Upper lobe of right lung (tissue), 1 donor: ENCODE results near the gene FYTTD1. TPM values are rescaled to one million over a fixed set of nuclear protein-coding genes. Genes with fewer than 3 reads are reported as not detected.
A peak's percentile ranks its signal among the peaks of the same experiment; 100 is the strongest.
"Not testable (repeated sequence)": the region's sequence is repeated elsewhere in the genome, so short reads cannot be mapped to it uniquely, and the experiment has no call there.

Experiments used
- ATAC-seq: fragments of 200-7000 bp; cut with Tn5 transposase; one replicate; pipeline ENCODE4 v1.9.1; 2020; ENCODE audit warnings: mild to moderate bottlenecking, moderate library complexity
- DNase-seq: peaks from one replicate; pipeline ENCODE4 v3.0.0-alpha.2; 2020
- H3K27ac ChIP-seq: fragments of 200-600 bp; one replicate; pipeline ENCODE4 v1.8.0; 2022
- H3K27me3 ChIP-seq: fragments of 200-600 bp; one replicate; pipeline ENCODE4 v1.8.0; 2022; ENCODE audit warnings: mild to moderate bottlenecking
- H3K36me3 ChIP-seq: fragments of 200-600 bp; one replicate; pipeline ENCODE4 v1.8.0; 2022
- H3K4me1 ChIP-seq: fragments of 200-600 bp; one replicate; pipeline ENCODE4 v1.8.0; 2022
- H3K4me3 ChIP-seq: fragments of 200-600 bp; one replicate; pipeline ENCODE4 v1.8.0; 2022; ENCODE audit warnings: mild to moderate bottlenecking
- H3K9me3 ChIP-seq: fragments of 200-600 bp; one replicate; pipeline ENCODE4 v1.8.0; 2022
- CTCF ChIP-seq: fragments of 200-600 bp; IDR thresholded peaks from one replicate; pipeline ENCODE4 v1.8.0; 2022; ENCODE audit warnings: antibody characterized with exemption
- intact Hi-C: fragments of 100-400 bp; cut with DNase I; formaldehyde crosslinking; loops from one replicate; pipeline ENCODE4 v1.11.0; 2022
- long read RNA-seq: library from polyadenylated mRNA; unstranded; transcript quantifications from one replicate; pipeline ENCODE4 v2.0.0, GENCODE V29; 2021
- total RNA-seq: library from RNA; stranded (reverse); fragmentation: NEBNext Ultra II Directional; extraction: Animal tissue kit (Norgen Biotek cat#: 25700); gene quantifications from one replicate; pipeline ENCODE4 v1.2.1, GENCODE V29; 2021
- donor health status: DM: no; HTN: yes; CAD: no; lungs with severe emphysema.

Gene FYTTD1
- 46.8 TPM for total RNA-seq
- long read RNA-seq, full-length matches to known transcripts, result 98 of 139 reads
- long read RNA-seq, partial matches to known transcripts, result 4 of 139 reads
- long read RNA-seq, other reads (novel, unspliced or antisense), result 37 of 139 reads

GRCh38 chr3:197749601-197750395 lies at the start of gene FYTTD1:
FYTTD1 (plus strand) TSS chr3:197749883; CDS start chr3:197749972, 89 bp downstream.
- no peaks in the 10 kb centered on the region for H3K9me3 ChIP-seq
- peaks cover 27% of the 10 kb centered on the region for H3K4me1 ChIP-seq
- H3K27ac ChIP-seq, result peak within 1 kb of the TSS; percentile 89
- TF ChIP-seq CTCF, result peak; percentile 58
- ATAC-seq, result peak; percentile 97
- H3K36me3 ChIP-seq, result no peaks in the 10 kb centered on the region
- peak within 1 kb of the TSS; percentile 88 for H3K4me3 ChIP-seq
- DNase-seq, result peak; percentile 96
- no peaks in the 10 kb centered on the region for H3K27me3 ChIP-seq
- intact Hi-C loops, result no loop called here

- Histone ChIP-seq H3K4me1 (no peaks in the 10 kb centered on the region), H3K27ac (no peak overlapping the region), H3K4me3 (no peak overlapping the region), H3K36me3 (peaks cover 64% of the 10 kb centered on the region), H3K9me3 (no peaks in the 10 kb centered on the region), H3K27me3 (no peaks in the 10 kb centered on the region)
- intact Hi-C loops, result no loop called here
- no peak for ATAC-seq
- DNase-seq, result no peak
- TF ChIP-seq CTCF, result no peak
These were observed 49.6 kb upstream of the FYTTD1 start for GRCh38 chr3:197700095-197700494.

- Histone ChIP-seq H3K27me3 (no peaks in the 10 kb centered on the region), H3K9me3 (no peaks in the 10 kb centered on the region), H3K4me3 (no peak overlapping the region), H3K27ac (no peak overlapping the region), H3K36me3 (peaks cover 63% of the 10 kb centered on the region), H3K4me1 (no peaks in the 10 kb centered on the region)
- DNase-seq, result no peak
- intact Hi-C loops, result no loop called here
- no peak for ATAC-seq
- TF ChIP-seq CTCF, result no peak
These were observed 47.8 kb upstream of the FYTTD1 start for GRCh38 chr3:197701841-197702240.

GRCh38 chr3:197706658-197707057 lies 43.0 kb upstream of the FYTTD1 start:
- Histone ChIP-seq H3K4me1 (peaks cover under 1% of the 10 kb centered on the region), H3K4me3 (no peak overlapping the region), H3K36me3 (peaks cover 30% of the 10 kb centered on the region), H3K27me3 (no peaks in the 10 kb centered on the region), H3K27ac (no peak overlapping the region), H3K9me3 (no peaks in the 10 kb centered on the region)
- DNase-seq (no peak), ATAC-seq (no peak)
- intact Hi-C loops, result no loop called here
- TF ChIP-seq CTCF, result no peak

GRCh38 chr3:197709135-197709534 lies 40.5 kb upstream of the FYTTD1 start:
- no peak for ATAC-seq
- Histone ChIP-seq H3K36me3 (peaks cover 15% of the 10 kb centered on the region), H3K27me3 (no peaks in the 10 kb centered on the region), H3K9me3 (no peaks in the 10 kb centered on the region), H3K4me1 (peaks cover 22% of the 10 kb centered on the region), H3K4me3 (no peak overlapping the region), H3K27ac (no peak overlapping the region)
- no peak for DNase-seq
- intact Hi-C loops, result no loop called here
- no peak for TF ChIP-seq CTCF

- H3K27ac ChIP-seq, ATAC-seq, H3K27me3 ChIP-seq, intact Hi-C loops, H3K9me3 ChIP-seq, H3K36me3 ChIP-seq, DNase-seq, H3K4me3 ChIP-seq: not testable (repeated sequence)
- peaks cover 22% of the 10 kb centered on the region for H3K4me1 ChIP-seq
These were observed 38.7 kb upstream of the FYTTD1 start for GRCh38 chr3:197710965-197711364.
